C4-2B (cell line): Measurements from ENCODE around the gene ALDH8A1.

Source experiments
- CTCF ChIP-seq: fragments of 450-650 bp; conservative IDR thresholded peaks from 2 replicates; pipeline ENCODE4 v1.5.1; 2017; ENCODE audit warnings: mild to moderate bottlenecking
- ZFX ChIP-seq: fragments of 450-650 bp; IDR thresholded peaks from 2 replicates; pipeline ENCODE4 v1.6.1; 2017

- TF ChIP-seq CTCF (no peak), ZFX (no peak)
Measured at GRCh38 chr6:134948142-134948541, 1.8 kb downstream of the ALDH8A1 start.
